RWPE2 (cell line): ENCODE data around the gene MOV10.

Experiments used
- ATAC-seq: fragments of 200-7000 bp; cut with Tn5 transposase; 3 replicates; pipeline ENCODE4 v1.9.1; 2021; ENCODE audit warnings: low read depth
- DNase-seq: peaks from one replicate; pipeline ENCODE4 v3.0.0-alpha.2; 2020; ENCODE audit warnings: low spot score
- H3K27ac ChIP-seq: fragments of 450-650 bp; 2 replicates; pipeline ENCODE4 v1.5.1; 2017; ENCODE audit warnings: mild to moderate bottlenecking; ENCODE audit not compliant: poor library complexity, severe bottlenecking
- H3K27me3 ChIP-seq: fragments of 250-450 bp; sonication (Bioruptor Pico); 2 replicates; pipeline ENCODE4 v1.5.1; 2021; ENCODE audit warnings: mild to moderate bottlenecking, moderate library complexity; ENCODE audit not compliant: insufficient read depth, poor library complexity, severe bottlenecking
- H3K36me3 ChIP-seq: fragments of 250-450 bp; sonication (Bioruptor Pico); 2 replicates; pipeline ENCODE4 v1.5.1; 2020; ENCODE audit warnings: low read depth, mild to moderate bottlenecking, moderate library complexity
- H3K4me1 ChIP-seq: fragments of 250-450 bp; sonication (Bioruptor Pico); 2 replicates; pipeline ENCODE4 v1.5.1; 2021; ENCODE audit warnings: mild to moderate bottlenecking, moderate library complexity; ENCODE audit not compliant: insufficient read depth, poor library complexity, severe bottlenecking
- H3K4me3 ChIP-seq: fragments of 250-450 bp; sonication (Bioruptor Pico); 2 replicates; pipeline ENCODE4 v1.5.1; 2021; ENCODE audit warnings: mild to moderate bottlenecking, moderate library complexity; ENCODE audit not compliant: severe bottlenecking
- H3K9me3 ChIP-seq: fragments of 250-450 bp; sonication (Bioruptor Pico); 2 replicates; pipeline ENCODE4 v1.5.1; 2021; ENCODE audit warnings: mild to moderate bottlenecking, moderate library complexity; ENCODE audit not compliant: severe bottlenecking
- CTCF ChIP-seq: fragments of 450-650 bp; IDR thresholded peaks from one replicate; pipeline ENCODE4 v1.5.1; 2017; ENCODE audit warnings: mild to moderate bottlenecking, moderate library complexity; ENCODE audit not compliant: poor library complexity, severe bottlenecking

The MOV10 gene

GRCh38 chr1:112686835-112687234, 12.4 kb downstream of the MOV10 start:
- 0 out of 3 replicates have a peak, but pooled peaks have one; percentile 11 for ATAC-seq
- no peak for DNase-seq
- Histone ChIP-seq H3K9me3 (no peaks in the 10 kb centered on the region), H3K4me1 (peaks cover 15% of the 10 kb centered on the region), H3K36me3 (peaks cover 45% of the 10 kb centered on the region), H3K4me3 (no peak overlapping the region), H3K27me3 (no peaks in the 10 kb centered on the region), H3K27ac (peak overlapping the region; percentile 60)
- no peak for TF ChIP-seq CTCF

- H3K27me3 ChIP-seq = no peaks in the 10 kb centered on the region
- TF ChIP-seq CTCF = no peak
- no peaks in the 10 kb centered on the region for H3K9me3 ChIP-seq
- ATAC-seq (peak; percentile 90), DNase-seq (peak; percentile 87)
- H3K4me3 ChIP-seq = no peak overlapping the region
- H3K4me1 ChIP-seq = peaks cover 15% of the 10 kb centered on the region
- peaks cover 50% of the 10 kb centered on the region for H3K36me3 ChIP-seq
- peak overlapping the region; percentile 60 for H3K27ac ChIP-seq
Observed at GRCh38 chr1:112687361-112687760, 12.9 kb downstream of the MOV10 start.

- ATAC-seq (no peak), DNase-seq (no peak)
- no peak for TF ChIP-seq CTCF
- Histone ChIP-seq H3K27ac (peak overlapping the region; percentile 60), H3K27me3 (no peaks in the 10 kb centered on the region), H3K36me3 (peaks cover 56% of the 10 kb centered on the region), H3K4me1 (peaks cover 15% of the 10 kb centered on the region), H3K9me3 (no peaks in the 10 kb centered on the region), H3K4me3 (no peak overlapping the region)
Observed at GRCh38 chr1:112687785-112688496, 13.5 kb downstream of the MOV10 start.

- Histone ChIP-seq H3K27ac (no peak overlapping the region), H3K4me1 (peaks cover 15% of the 10 kb centered on the region), H3K9me3 (no peaks in the 10 kb centered on the region), H3K36me3 (peaks cover 57% of the 10 kb centered on the region), H3K27me3 (no peaks in the 10 kb centered on the region), H3K4me3 (no peak overlapping the region)
- no peak for ATAC-seq
- no peak for DNase-seq
- TF ChIP-seq CTCF = no peak
Observed at GRCh38 chr1:112688781-112689193, 14.3 kb downstream of the MOV10 start.

- peaks cover 15% of the 10 kb centered on the region for H3K4me1 ChIP-seq
- no peaks in the 10 kb centered on the region for H3K9me3 ChIP-seq
- H3K36me3 ChIP-seq = peaks cover 63% of the 10 kb centered on the region
- H3K4me3 ChIP-seq = no peak overlapping the region
- no peaks in the 10 kb centered on the region for H3K27me3 ChIP-seq
- ATAC-seq (no peak), DNase-seq (no peak)
- no peak for TF ChIP-seq CTCF
- H3K27ac ChIP-seq = no peak overlapping the region
Observed at GRCh38 chr1:112689196-112689841, 14.9 kb downstream of the MOV10 start.
